ENCODE results near the gene MGP.

DNA sequence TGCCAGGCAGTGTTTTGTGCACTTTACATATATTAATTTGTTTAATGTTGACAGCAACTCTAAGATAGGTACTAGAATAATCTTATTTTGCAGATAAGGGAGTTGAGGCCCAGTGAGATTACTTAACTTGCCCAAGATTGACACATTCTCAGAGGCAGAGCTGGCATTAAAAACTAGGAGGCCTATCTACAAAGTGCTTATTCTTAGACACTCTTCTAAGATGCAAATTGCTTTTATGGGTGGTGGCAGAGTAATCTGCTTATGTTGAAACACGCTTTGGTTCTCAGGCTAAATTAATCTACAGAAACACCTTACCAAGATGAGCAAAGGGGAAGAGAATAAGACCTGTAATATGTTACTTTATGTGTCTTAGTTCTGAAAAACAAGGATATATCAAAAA is 7.2 kb downstream of the MGP start:
- TF ChIP-seq, protein P1, sequence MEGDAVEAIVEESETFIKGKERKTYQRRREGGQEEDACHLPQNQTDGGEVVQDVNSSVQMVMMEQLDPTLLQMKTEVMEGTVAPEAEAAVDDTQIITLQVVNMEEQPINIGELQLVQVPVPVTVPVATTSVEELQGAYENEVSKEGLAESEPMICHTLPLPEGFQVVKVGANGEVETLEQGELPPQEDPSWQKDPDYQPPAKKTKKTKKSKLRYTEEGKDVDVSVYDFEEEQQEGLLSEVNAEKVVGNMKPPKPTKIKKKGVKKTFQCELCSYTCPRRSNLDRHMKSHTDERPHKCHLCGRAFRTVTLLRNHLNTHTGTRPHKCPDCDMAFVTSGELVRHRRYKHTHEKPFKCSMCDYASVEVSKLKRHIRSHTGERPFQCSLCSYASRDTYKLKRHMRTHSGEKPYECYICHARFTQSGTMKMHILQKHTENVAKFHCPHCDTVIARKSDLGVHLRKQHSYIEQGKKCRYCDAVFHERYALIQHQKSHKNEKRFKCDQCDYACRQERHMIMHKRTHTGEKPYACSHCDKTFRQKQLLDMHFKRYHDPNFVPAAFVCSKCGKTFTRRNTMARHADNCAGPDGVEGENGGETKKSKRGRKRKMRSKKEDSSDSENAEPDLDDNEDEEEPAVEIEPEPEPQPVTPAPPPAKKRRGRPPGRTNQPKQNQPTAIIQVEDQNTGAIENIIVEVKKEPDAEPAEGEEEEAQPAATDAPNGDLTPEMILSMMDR (IDR thresholded peaks at IDR 0.05), result no peak
- no peak for TF ChIP-seq RAD21 (IDR thresholded peaks at IDR 0.05; ENCODE audit: low read length)
- no peak for TF ChIP-seq EP300 (IDR thresholded peaks at IDR 0.05; ENCODE audit: borderline replicate concordance in 1 of 2, low read depth in 1 of 2, low read length in 1 of 2)
- TF ChIP-seq, protein P2, sequence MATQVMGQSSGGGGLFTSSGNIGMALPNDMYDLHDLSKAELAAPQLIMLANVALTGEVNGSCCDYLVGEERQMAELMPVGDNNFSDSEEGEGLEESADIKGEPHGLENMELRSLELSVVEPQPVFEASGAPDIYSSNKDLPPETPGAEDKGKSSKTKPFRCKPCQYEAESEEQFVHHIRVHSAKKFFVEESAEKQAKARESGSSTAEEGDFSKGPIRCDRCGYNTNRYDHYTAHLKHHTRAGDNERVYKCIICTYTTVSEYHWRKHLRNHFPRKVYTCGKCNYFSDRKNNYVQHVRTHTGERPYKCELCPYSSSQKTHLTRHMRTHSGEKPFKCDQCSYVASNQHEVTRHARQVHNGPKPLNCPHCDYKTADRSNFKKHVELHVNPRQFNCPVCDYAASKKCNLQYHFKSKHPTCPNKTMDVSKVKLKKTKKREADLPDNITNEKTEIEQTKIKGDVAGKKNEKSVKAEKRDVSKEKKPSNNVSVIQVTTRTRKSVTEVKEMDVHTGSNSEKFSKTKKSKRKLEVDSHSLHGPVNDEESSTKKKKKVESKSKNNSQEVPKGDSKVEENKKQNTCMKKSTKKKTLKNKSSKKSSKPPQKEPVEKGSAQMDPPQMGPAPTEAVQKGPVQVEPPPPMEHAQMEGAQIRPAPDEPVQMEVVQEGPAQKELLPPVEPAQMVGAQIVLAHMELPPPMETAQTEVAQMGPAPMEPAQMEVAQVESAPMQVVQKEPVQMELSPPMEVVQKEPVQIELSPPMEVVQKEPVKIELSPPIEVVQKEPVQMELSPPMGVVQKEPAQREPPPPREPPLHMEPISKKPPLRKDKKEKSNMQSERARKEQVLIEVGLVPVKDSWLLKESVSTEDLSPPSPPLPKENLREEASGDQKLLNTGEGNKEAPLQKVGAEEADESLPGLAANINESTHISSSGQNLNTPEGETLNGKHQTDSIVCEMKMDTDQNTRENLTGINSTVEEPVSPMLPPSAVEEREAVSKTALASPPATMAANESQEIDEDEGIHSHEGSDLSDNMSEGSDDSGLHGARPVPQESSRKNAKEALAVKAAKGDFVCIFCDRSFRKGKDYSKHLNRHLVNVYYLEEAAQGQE (IDR thresholded peaks at IDR 0.05; ENCODE audit: low read depth, low read length), result no peak
- TF ChIP-seq SIN3A (IDR thresholded peaks at IDR 0.05; ENCODE audit: borderline replicate concordance, low read depth, low read length), result no peak

All from SK-N-SH (cell line).